ENCODE results near the gene RLIM.

DNA sequence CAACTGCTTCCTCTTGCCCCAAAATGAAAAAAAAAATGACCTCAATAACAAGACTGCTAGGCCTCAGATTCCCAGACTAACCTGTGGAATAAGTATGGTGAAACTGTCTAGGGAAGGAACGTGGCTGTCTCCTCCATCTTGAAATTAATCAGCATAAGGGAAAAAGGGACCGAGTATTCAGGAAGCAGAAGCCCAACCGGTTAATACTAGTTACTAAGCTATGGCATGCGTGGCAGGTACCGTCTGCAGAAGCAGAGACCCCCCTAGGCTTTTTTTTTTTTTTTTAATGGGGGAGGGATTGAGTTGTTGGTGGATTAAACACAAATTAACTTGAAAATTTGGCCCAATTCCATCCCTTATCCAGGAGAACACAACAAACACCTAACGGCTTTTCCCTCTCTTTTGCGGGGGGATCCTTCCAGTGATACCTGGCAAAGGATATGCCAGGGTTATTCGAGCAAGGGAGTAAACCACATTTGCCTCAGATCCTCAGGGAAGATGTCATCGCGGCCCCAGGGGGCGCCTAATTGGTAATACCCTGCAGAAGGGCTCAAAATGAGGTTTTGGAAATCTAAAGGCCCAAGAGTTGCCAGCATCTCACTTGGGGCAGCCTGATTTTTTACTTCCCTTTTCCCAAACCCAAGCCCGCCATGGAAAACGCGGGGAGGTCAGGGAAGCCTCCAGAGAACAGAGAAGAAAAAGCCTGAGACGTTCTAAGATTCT, 893 bp downstream of the RLIM start:
- no peak for TF ChIP-seq BHLHE40 (IDR thresholded peaks at IDR 0.05; ENCODE audit: borderline replicate concordance)
- no peak for TF ChIP-seq SP1 (IDR thresholded peaks at IDR 0.05)
- TF ChIP-seq ELF4 (IDR thresholded peaks at IDR 0.05), result no peak
- no peak for TF ChIP-seq SUZ12 (IDR thresholded peaks at IDR 0.05)

Data from HEK293T (cell line).